Testis (tissue), 3 donors: ENCODE measurements around the gene RNU5D-1. TPM values are rescaled to one million over a fixed set of nuclear protein-coding genes. Genes with fewer than 3 reads are reported as not detected.

Source experiments
- DNase-seq: peaks from one replicate; pipeline ENCODE4 v3.0.0-alpha.2; 2019
- H3K27ac ChIP-seq, 2 donors: fragments of 200-600 bp; sonication (generic); one replicate each; pipeline ENCODE4 v1.5.1; 2019
- H3K27me3 ChIP-seq: fragments of 200-600 bp; sonication (generic); one replicate; pipeline ENCODE4 v1.5.1; 2019
- H3K36me3 ChIP-seq: fragments of 200-600 bp; sonication (generic); one replicate; pipeline ENCODE4 v1.5.1; 2017; ENCODE audit warnings: low read depth; ENCODE audit errors: missing control alignments
- H3K4me1 ChIP-seq: fragments of 200-600 bp; sonication (generic); one replicate; pipeline ENCODE4 v1.5.1; 2019
- H3K4me3 ChIP-seq, 2 donors: fragments of 200-600 bp; sonication (generic); one replicate each; pipeline ENCODE4 v1.5.1; 2017 to 2019
- H3K9me3 ChIP-seq: fragments of 200-600 bp; sonication (generic); one replicate; pipeline ENCODE4 v1.5.1; 2017
- CTCF ChIP-seq, 3 experiments: fragments of 450-650 bp in 2 of 3; fragments of 200-600 bp in 1 of 3; sonication (generic) in 1 of 3; IDR thresholded peaks; one replicate each; pipeline ENCODE4 v1.5.1; 2016 to 2019; ENCODE audit warnings: antibody characterized with exemption in 3 of 3, mild to moderate bottlenecking in 2 of 3, moderate library complexity in 1 of 3
- POLR2A ChIP-seq: fragments of 450-650 bp; IDR thresholded peaks from one replicate; pipeline ENCODE4 v1.6.1; 2017; ENCODE audit warnings: antibody characterized with exemption, mild to moderate bottlenecking, moderate library complexity
- WGBS, 2 donors: methylation state at CpG; one replicate each; pipeline ENCODE4 v1.1.5; 2018; 5-methylcytosine and 5-hydroxymethylcytosine counted together
- intact Hi-C: fragments of 100-400 bp; cut with DNase I; formaldehyde crosslinking; loops from one replicate; pipeline ENCODE4 v1.15.1; 2023; ENCODE audit warnings: low total_unique reads
- polyA plus RNA-seq: library from polyadenylated mRNA; stranded (reverse); fragments of 350-450 nt; fragmentation: Illumina TruSeq; extraction: RNeasy Lipid Tissue Mini Kit (QIAGEN cat#74804); gene quantifications from one replicate; pipeline ENCODE4 v1.2.3, GENCODE V29; 2014; ENCODE audit warnings: low read depth, low replicate concordance; ENCODE audit not compliant: insufficient read depth
- total RNA-seq, 2 donors: library from RNA; depleted of rRNA; stranded (reverse); fragments of >200 nt; gene quantifications; one replicate each; pipeline ENCODE4 v1.2.3, GENCODE V29; 2016

RNU5D-1 gene
- total and polyA plus RNA-seq, 3 donors from 2014 or later: not detected

GRCh38 chr1:44707959-44708831 lies 22.8 kb downstream of the RNU5D-1 start:
- intact Hi-C loops: no loop called here
- Histone ChIP-seq H3K27ac (no peak overlapping the region), H3K36me3 (no peaks in the 10 kb centered on the region), H3K9me3 (no peaks in the 10 kb centered on the region), H3K4me3 (no peak overlapping the region), H3K4me1 (no peaks in the 10 kb centered on the region), H3K27me3 (no peaks in the 10 kb centered on the region)
- no peak for DNase-seq
- peak in 1 of 3 experiments; percentile 41 for TF ChIP-seq CTCF (IDR thresholded peaks at IDR 0.05)
- TF ChIP-seq POLR2A: no peak
- 51 to 69% methylated on average over 15 of the region's 15 CpGs for WGBS, 2 donors

GRCh38 chr1:44707112-44707881 lies 23.7 kb downstream of the RNU5D-1 start:
- TF ChIP-seq CTCF (IDR thresholded peaks at IDR 0.05) (no peak), POLR2A (no peak)
- no peak overlapping the region for H3K27ac ChIP-seq
- WGBS, 2 donors: 88 to 91% methylated on average over 6 of the region's 6 CpGs
- H3K9me3 ChIP-seq: no peaks in the 10 kb centered on the region
- H3K36me3 ChIP-seq: no peaks in the 10 kb centered on the region
- H3K27me3 ChIP-seq: no peaks in the 10 kb centered on the region
- H3K4me1 ChIP-seq: no peaks in the 10 kb centered on the region
- no peak overlapping the region for H3K4me3 ChIP-seq
- intact Hi-C loops: no loop called here
- DNase-seq: no peak

- TF ChIP-seq POLR2A (no peak), CTCF (IDR thresholded peaks at IDR 0.05) (no peak)
- Histone ChIP-seq H3K9me3 (no peaks in the 10 kb centered on the region), H3K4me1 (no peaks in the 10 kb centered on the region), H3K4me3 (no peak overlapping the region), H3K27ac (no peak overlapping the region), H3K36me3 (no peaks in the 10 kb centered on the region), H3K27me3 (no peaks in the 10 kb centered on the region)
- 68 to 92% methylated on average over 2 of the region's 2 CpGs for WGBS, 2 donors
- no peak for DNase-seq
- intact Hi-C loops: no loop called here
Observed at GRCh38 chr1:44705938-44706337, 25.0 kb downstream of the RNU5D-1 start.

GRCh38 chr1:44705470-44705869 lies 25.5 kb downstream of the RNU5D-1 start:
- Histone ChIP-seq H3K4me1 (no peaks in the 10 kb centered on the region), H3K27me3 (no peaks in the 10 kb centered on the region), H3K36me3 (no peaks in the 10 kb centered on the region), H3K9me3 (no peaks in the 10 kb centered on the region), H3K27ac (no peak overlapping the region), H3K4me3 (no peak overlapping the region)
- DNase-seq: no peak
- TF ChIP-seq CTCF (IDR thresholded peaks at IDR 0.05): no peak
- TF ChIP-seq POLR2A: no peak
- 78 to 79% methylated on average over 6 of the region's 6 CpGs for WGBS, 2 donors
- intact Hi-C loops: no loop called here
